ENCODE data around the gene LRRTM4. TPM values are rescaled to one million over a fixed set of nuclear protein-coding genes. Genes with fewer than 3 reads are reported as not detected.
A peak's percentile ranks its signal among the peaks of the same experiment; 100 is the strongest.
"Not testable (repeated sequence)": the region's sequence is repeated elsewhere in the genome, so short reads cannot be mapped to it uniquely, and the experiment has no call there.

The LRRTM4 gene
- total RNA-seq, 1 experiment from 2014 or later, result 3.6 TPM

GRCh38 chr2:77086478-77086877 lies 435.7 kb downstream of the LRRTM4 start:
- no peaks in the 10 kb centered on the region for H3K27me3 ChIP-seq (ENCODE audit: control insufficient read depth, insufficient read depth, low read length)
- no peak for DNase-seq
- no peak overlapping the region for H3K4me3 ChIP-seq (ENCODE audit: insufficient read depth, low read depth, low read length)

GRCh38 chr2:77086051-77086450 lies 436.1 kb downstream of the LRRTM4 start:
- Histone ChIP-seq H3K27me3 (ENCODE audit: control insufficient read depth, insufficient read depth, low read length) (no peaks in the 10 kb centered on the region), H3K36me3 (replicated peaks; ENCODE audit: control insufficient read depth, insufficient read depth, low read length) (peaks cover 5% of the 10 kb centered on the region), H3K4me3 (ENCODE audit: insufficient read depth, low read depth, low read length) (no peak overlapping the region)
- no peak for DNase-seq

More at GRCh38 chr2:77086478-77086877, 435.7 kb downstream of the LRRTM4 start:
- H3K36me3 ChIP-seq (replicated peaks; ENCODE audit: control insufficient read depth, insufficient read depth, low read length), result peaks cover 5% of the 10 kb centered on the region

- H3K36me3 ChIP-seq (replicated peaks; ENCODE audit: control insufficient read depth, insufficient read depth, low read length), result peaks cover 3% of the 10 kb centered on the region
- H3K27me3 ChIP-seq (ENCODE audit: control insufficient read depth, insufficient read depth, low read length), result no peaks in the 10 kb centered on the region
- no peak for DNase-seq
- no peak overlapping the region for H3K4me3 ChIP-seq (ENCODE audit: insufficient read depth, low read depth, low read length)
These were observed 436.6 kb downstream of the LRRTM4 start for GRCh38 chr2:77085561-77085960.

- DNase-seq, result no peak
- Histone ChIP-seq H3K4me3 (ENCODE audit: insufficient read depth, low read depth, low read length) (no peak overlapping the region), H3K27me3 (ENCODE audit: control insufficient read depth, insufficient read depth, low read length) (no peaks in the 10 kb centered on the region), H3K36me3 (replicated peaks; ENCODE audit: control insufficient read depth, insufficient read depth, low read length) (no peaks in the 10 kb centered on the region)
These were observed 440.6 kb downstream of the LRRTM4 start for GRCh38 chr2:77081597-77081996.

GRCh38 chr2:77064324-77064723 lies 457.9 kb downstream of the LRRTM4 start:
- H3K4me3 ChIP-seq (ENCODE audit: insufficient read depth, low read depth, low read length), result no peak overlapping the region
- H3K36me3 ChIP-seq (replicated peaks; ENCODE audit: control insufficient read depth, insufficient read depth, low read length), result no peaks in the 10 kb centered on the region
- no peaks in the 10 kb centered on the region for H3K27me3 ChIP-seq (ENCODE audit: control insufficient read depth, insufficient read depth, low read length)
- no peak for DNase-seq

GRCh38 chr2:77054938-77055337 lies 467.2 kb downstream of the LRRTM4 start:
- no peaks in the 10 kb centered on the region for H3K27me3 ChIP-seq (ENCODE audit: control insufficient read depth, insufficient read depth, low read length)
- H3K4me3 ChIP-seq (ENCODE audit: insufficient read depth, low read depth, low read length), result no peak overlapping the region
- no peaks in the 10 kb centered on the region for H3K36me3 ChIP-seq (replicated peaks; ENCODE audit: control insufficient read depth, insufficient read depth, low read length)
- DNase-seq, result peak; percentile 19

- no peaks in the 10 kb centered on the region for H3K36me3 ChIP-seq (replicated peaks; ENCODE audit: control insufficient read depth, insufficient read depth, low read length)
- H3K4me3 ChIP-seq (ENCODE audit: insufficient read depth, low read depth, low read length), result no peak overlapping the region
- DNase-seq, result no peak
- H3K27me3 ChIP-seq (ENCODE audit: control insufficient read depth, insufficient read depth, low read length), result no peaks in the 10 kb centered on the region
These were observed 475.8 kb downstream of the LRRTM4 start for GRCh38 chr2:77046339-77046738.

GRCh38 chr2:77045456-77045855 lies 476.7 kb downstream of the LRRTM4 start:
- not testable (repeated sequence) for H3K27me3 ChIP-seq (ENCODE audit: control insufficient read depth, insufficient read depth, low read length); H3K4me3 ChIP-seq (ENCODE audit: insufficient read depth, low read depth, low read length); H3K36me3 ChIP-seq (replicated peaks; ENCODE audit: control insufficient read depth, insufficient read depth, low read length); DNase-seq

- H3K4me3 ChIP-seq (ENCODE audit: insufficient read depth, low read depth, low read length), result no peak overlapping the region
- H3K36me3 ChIP-seq (replicated peaks; ENCODE audit: control insufficient read depth, insufficient read depth, low read length), result no peaks in the 10 kb centered on the region
- no peaks in the 10 kb centered on the region for H3K27me3 ChIP-seq (ENCODE audit: control insufficient read depth, insufficient read depth, low read length)
- no peak for DNase-seq
These were observed 487.7 kb downstream of the LRRTM4 start for GRCh38 chr2:77034445-77034844.

GRCh38 chr2:77029237-77029636 lies 492.9 kb downstream of the LRRTM4 start:
- DNase-seq; H3K27me3 ChIP-seq (ENCODE audit: control insufficient read depth, insufficient read depth, low read length); H3K4me3 ChIP-seq (ENCODE audit: insufficient read depth, low read depth, low read length); H3K36me3 ChIP-seq (replicated peaks; ENCODE audit: control insufficient read depth, insufficient read depth, low read length): not testable (repeated sequence)

- Histone ChIP-seq H3K4me3 (ENCODE audit: insufficient read depth, low read depth, low read length) (no peak overlapping the region), H3K27me3 (ENCODE audit: control insufficient read depth, insufficient read depth, low read length) (no peaks in the 10 kb centered on the region), H3K36me3 (replicated peaks; ENCODE audit: control insufficient read depth, insufficient read depth, low read length) (no peaks in the 10 kb centered on the region)
- DNase-seq, result no peak
These were observed 494.1 kb downstream of the LRRTM4 start for GRCh38 chr2:77028032-77028600.

- Histone ChIP-seq H3K27me3 (ENCODE audit: control insufficient read depth, insufficient read depth, low read length) (no peaks in the 10 kb centered on the region), H3K36me3 (replicated peaks; ENCODE audit: control insufficient read depth, insufficient read depth, low read length) (no peaks in the 10 kb centered on the region), H3K4me3 (ENCODE audit: insufficient read depth, low read depth, low read length) (no peak overlapping the region)
- no peak for DNase-seq
These were observed 496.5 kb downstream of the LRRTM4 start for GRCh38 chr2:77025714-77026113.

- Histone ChIP-seq H3K4me3 (ENCODE audit: insufficient read depth, low read depth, low read length) (no peak overlapping the region), H3K27me3 (ENCODE audit: control insufficient read depth, insufficient read depth, low read length) (no peaks in the 10 kb centered on the region), H3K36me3 (replicated peaks; ENCODE audit: control insufficient read depth, insufficient read depth, low read length) (no peaks in the 10 kb centered on the region)
- no peak for DNase-seq
These were observed 501.0 kb downstream of the LRRTM4 start for GRCh38 chr2:77021161-77021560.

GRCh38 chr2:77018219-77018618 lies 504.0 kb downstream of the LRRTM4 start:
- no peak overlapping the region for H3K4me3 ChIP-seq (ENCODE audit: insufficient read depth, low read depth, low read length)
- no peaks in the 10 kb centered on the region for H3K36me3 ChIP-seq (replicated peaks; ENCODE audit: control insufficient read depth, insufficient read depth, low read length)
- no peaks in the 10 kb centered on the region for H3K27me3 ChIP-seq (ENCODE audit: control insufficient read depth, insufficient read depth, low read length)
- peak; percentile 1 for DNase-seq

GRCh38 chr2:77017355-77017745 lies 504.8 kb downstream of the LRRTM4 start:
- no peak overlapping the region for H3K4me3 ChIP-seq (ENCODE audit: insufficient read depth, low read depth, low read length)
- no peaks in the 10 kb centered on the region for H3K27me3 ChIP-seq (ENCODE audit: control insufficient read depth, insufficient read depth, low read length)
- DNase-seq, result no peak
- H3K36me3 ChIP-seq (replicated peaks; ENCODE audit: control insufficient read depth, insufficient read depth, low read length), result no peaks in the 10 kb centered on the region
